Keratinocyte (primary cell): ENCODE data around the gene CERS4. TPM values are rescaled to one million over a fixed set of nuclear protein-coding genes. Genes with fewer than 3 reads are reported as not detected.
"Not testable (repeated sequence)": the region's sequence is repeated elsewhere in the genome, so short reads cannot be mapped to it uniquely, and the experiment has no call there.

Experiments used
- DNase-seq: peaks from one replicate; pipeline ENCODE4 v3.0.0-alpha.2; 2011; ENCODE audit warnings: low read depth, missing footprints, low spot score
- FAIRE-seq: peaks from 2 replicates; lab custom pipeline; 2011; peaks lifted over from hg19 to GRCh38; lab: Jason Lieb, UNC
- H2AFZ ChIP-seq: 2 replicates; pipeline ENCODE4 v1.6.0; 2012; ENCODE audit warnings: low read length, control low read depth, inconsistent platforms; ENCODE audit not compliant: control insufficient read depth
- H3K27ac ChIP-seq: 2 replicates; pipeline ENCODE4 v1.5.1; 2011; ENCODE audit warnings: low read length; ENCODE audit not compliant: control insufficient read depth, insufficient read depth
- H3K27me3 ChIP-seq: 3 replicates; pipeline ENCODE4 v1.6.0; 2011; ENCODE audit warnings: low read length; ENCODE audit not compliant: control insufficient read depth, insufficient read depth; ENCODE audit errors: extremely low read depth
- H3K36me3 ChIP-seq, 2 experiments: 2 replicates in 1 of 2; 3 replicates in 1 of 2; pipeline ENCODE4 v1.5.1; 2011; ENCODE audit warnings: low read length in 2 of 2, mild to moderate bottlenecking in 1 of 2; ENCODE audit not compliant: control insufficient read depth in 2 of 2, insufficient read depth in 2 of 2; ENCODE audit errors: extremely low read depth in 1 of 2
- H3K4me1 ChIP-seq: 3 replicates; pipeline ENCODE4 v1.5.1; 2011; ENCODE audit warnings: low read length; ENCODE audit not compliant: control insufficient read depth, insufficient read depth; ENCODE audit errors: extremely low read depth
- H3K4me2 ChIP-seq: 3 replicates; pipeline ENCODE4 v1.6.0; 2011; ENCODE audit warnings: low read depth, low read length; ENCODE audit not compliant: control insufficient read depth, insufficient read depth; ENCODE audit errors: extremely low read depth
- H3K4me3 ChIP-seq, 3 experiments: fragments of 200-600 bp in 1 of 3; sonication (generic) in 1 of 3; 2 replicates in 2 of 3; 3 replicates in 1 of 3; pipeline ENCODE4 v1.5.1; 2011 to 2016; ENCODE audit warnings: low read length in 3 of 3, mild to moderate bottlenecking in 3 of 3, control low read depth in 2 of 3, inconsistent platforms in 1 of 3, low read depth in 1 of 3, mixed read lengths in 1 of 3, mixed run types in 1 of 3, moderate library complexity in 1 of 3; ENCODE audit not compliant: control insufficient read depth in 2 of 3, insufficient read depth in 2 of 3; ENCODE audit errors: extremely low read depth in 1 of 3
- H3K79me2 ChIP-seq: 2 replicates; pipeline ENCODE4 v1.6.0; 2012; ENCODE audit warnings: low read length; ENCODE audit not compliant: control insufficient read depth, insufficient read depth
- H3K9ac ChIP-seq: 3 replicates; pipeline ENCODE4 v1.6.0; 2011; ENCODE audit warnings: low read length; ENCODE audit not compliant: control insufficient read depth, insufficient read depth; ENCODE audit errors: extremely low read depth
- H3K9me1 ChIP-seq: 3 replicates; pipeline ENCODE4 v1.6.0; 2011; ENCODE audit warnings: low read length; ENCODE audit not compliant: control insufficient read depth, insufficient read depth; ENCODE audit errors: extremely low read depth
- H3K9me3 ChIP-seq: 2 replicates; pipeline ENCODE4 v1.5.1; 2012; ENCODE audit warnings: low read depth, low read length; ENCODE audit not compliant: control insufficient read depth
- H4K20me1 ChIP-seq: 3 replicates; pipeline ENCODE4 v1.6.0; 2011; ENCODE audit warnings: low read length; ENCODE audit not compliant: control insufficient read depth, insufficient read depth; ENCODE audit errors: extremely low read depth
- CTCF ChIP-seq, 3 experiments: IDR thresholded peaks in 1 of 3; conservative IDR thresholded peaks in 1 of 3; optimal IDR thresholded peaks in 1 of 3; 2 replicates in 2 of 3; 3 replicates in 1 of 3; pipeline versions ENCODE3 to v1.5.1; 2011; ENCODE audit warnings: low read length in 3 of 3, mild to moderate bottlenecking in 3 of 3, moderate library complexity in 2 of 3, control low read depth in 1 of 3, inconsistent platforms in 1 of 3; ENCODE audit not compliant: insufficient read depth in 2 of 3; ENCODE audit errors: extremely low read depth in 1 of 3
- EZH2 ChIP-seq: IDR thresholded peaks from one replicate; pipeline ENCODE4 v1.6.1; 2012; ENCODE audit warnings: inconsistent platforms, mild to moderate bottlenecking, low read length, moderate library complexity
- dilution Hi-C: fragments of 300-500 bp; cut with MboI; formaldehyde crosslinking; loops from one replicate; pipeline ENCODE4 v1.7.0; 2020; ENCODE audit warnings: low sequenced_read_pairs; ENCODE audit not compliant: extremely low pct_ligation_motif_present
- polyA plus RNA-seq, 5 experiments: library from polyadenylated mRNA; depleted of rRNA in 3 of 5; stranded (reverse) in 3 of 5; stranded (forward) in 1 of 5; unstranded in 1 of 5; fragments of >200 nt; gene quantifications; 1 replicate in 1 of 5; 2 replicates in 3 of 5; 3 replicates in 1 of 5; pipeline versions ENCODE4 v1.2.1 to v1.2.3, GENCODE V29; 2011 to 2012; ENCODE audit warnings: missing spikeins in 2 of 5, low read depth in 1 of 5, low replicate concordance in 1 of 5

Gene CERS4
- polyA plus RNA-seq, 1 donor (not counting 4 experiments of a cell fraction or from before 2014, with no cell fraction given), result 19.8 TPM

GRCh38 chr19:8221161-8221560, 12.0 kb downstream of the CERS4 start:
- Histone ChIP-seq H4K20me1 (no peaks in the 10 kb centered on the region), H3K9ac (no peak overlapping the region), H3K79me2 (no peaks in the 10 kb centered on the region), H3K9me1 (no peaks in the 10 kb centered on the region), H3K4me3 (no peak overlapping the region), H3K4me2 (no peak overlapping the region), H3K36me3 (no peaks in the 10 kb centered on the region), H3K4me1 (peaks cover 11% of the 10 kb centered on the region), H3K27ac (no peak overlapping the region), H3K27me3 (no peaks in the 10 kb centered on the region), H3K9me3 (no peaks in the 10 kb centered on the region), H2AFZ (no peak overlapping the region)
- TF ChIP-seq EZH2, result no peak
- TF ChIP-seq CTCF (optimal IDR thresholded peaks at IDR 0.05 in 1 of 3, IDR thresholded peaks at IDR 0.05 in 1 of 3, conservative IDR thresholded peaks at IDR 0.05 in 1 of 3; ENCODE audit: extremely low read depth in 1 of 3, insufficient read depth in 2 of 3, low read length in 3 of 3), result no peak
- DNase-seq, result no peak
- dilution Hi-C loops, result no loop called here
- no peak for FAIRE-seq

- H2AFZ ChIP-seq, H3K27me3 ChIP-seq, H3K36me3 ChIP-seq, H3K4me3 ChIP-seq, H3K79me2 ChIP-seq, H3K27ac ChIP-seq, H3K9me1 ChIP-seq, H3K9ac ChIP-seq, DNase-seq, H4K20me1 ChIP-seq, H3K4me2 ChIP-seq, FAIRE-seq, H3K9me3 ChIP-seq, dilution Hi-C loops: not testable (repeated sequence)
- peaks cover 11% of the 10 kb centered on the region for H3K4me1 ChIP-seq
These were observed 14.3 kb downstream of the CERS4 start for GRCh38 chr19:8223442-8223841.
